ENCODE results near the gene EVI5.

DNA sequence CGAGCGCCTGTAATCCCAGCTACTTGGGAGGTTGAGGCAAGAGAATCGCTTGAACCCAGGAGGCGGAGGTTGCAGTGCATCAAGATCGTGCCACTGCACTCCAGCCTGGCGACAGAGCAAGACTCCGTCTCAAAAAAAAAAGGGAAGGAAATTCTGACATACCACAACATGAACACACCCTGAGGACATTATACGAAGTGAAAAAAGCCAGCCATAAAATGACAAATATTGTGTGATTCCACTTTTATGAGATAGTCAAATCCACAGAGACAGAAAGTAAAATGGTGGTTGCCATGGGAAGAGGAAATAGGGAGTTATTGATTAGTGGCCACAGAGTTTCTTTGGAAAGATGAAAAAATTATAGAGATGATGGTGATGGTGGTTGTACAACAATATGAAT is 41.7 kb downstream of the EVI5 start:
- TF ChIP-seq, protein P1, sequence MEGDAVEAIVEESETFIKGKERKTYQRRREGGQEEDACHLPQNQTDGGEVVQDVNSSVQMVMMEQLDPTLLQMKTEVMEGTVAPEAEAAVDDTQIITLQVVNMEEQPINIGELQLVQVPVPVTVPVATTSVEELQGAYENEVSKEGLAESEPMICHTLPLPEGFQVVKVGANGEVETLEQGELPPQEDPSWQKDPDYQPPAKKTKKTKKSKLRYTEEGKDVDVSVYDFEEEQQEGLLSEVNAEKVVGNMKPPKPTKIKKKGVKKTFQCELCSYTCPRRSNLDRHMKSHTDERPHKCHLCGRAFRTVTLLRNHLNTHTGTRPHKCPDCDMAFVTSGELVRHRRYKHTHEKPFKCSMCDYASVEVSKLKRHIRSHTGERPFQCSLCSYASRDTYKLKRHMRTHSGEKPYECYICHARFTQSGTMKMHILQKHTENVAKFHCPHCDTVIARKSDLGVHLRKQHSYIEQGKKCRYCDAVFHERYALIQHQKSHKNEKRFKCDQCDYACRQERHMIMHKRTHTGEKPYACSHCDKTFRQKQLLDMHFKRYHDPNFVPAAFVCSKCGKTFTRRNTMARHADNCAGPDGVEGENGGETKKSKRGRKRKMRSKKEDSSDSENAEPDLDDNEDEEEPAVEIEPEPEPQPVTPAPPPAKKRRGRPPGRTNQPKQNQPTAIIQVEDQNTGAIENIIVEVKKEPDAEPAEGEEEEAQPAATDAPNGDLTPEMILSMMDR (IDR thresholded peaks at IDR 0.05): no peak
- no peak for TF ChIP-seq EZH2 (IDR thresholded peaks at IDR 0.05; ENCODE audit: borderline replicate concordance, insufficient read depth, low read depth, low read length, poor library complexity, severe bottlenecking)

Measured in B cell (primary cell).